HG03439 (cell line): ENCODE data around the gene FAM193A.
"Not testable (repeated sequence)": the region's sequence is repeated elsewhere in the genome, so short reads cannot be mapped to it uniquely, and the experiment has no call there.

Experiments
- ATAC-seq: cut with Tn5 transposase; IDR thresholded peaks from one replicate; pipeline ENCODE4 v1.9.1; 2021; ENCODE audit warnings: mild to moderate bottlenecking, moderate library complexity; ENCODE audit not compliant: unreplicated experiment

Gene FAM193A

GRCh38 chr4:2743518-2744445, 207.3 kb downstream of the FAM193A start:
- ATAC-seq, result no peak

GRCh38 chr4:2744576-2745270, 208.3 kb downstream of the FAM193A start:
- ATAC-seq, result no peak

- ATAC-seq, result no peak
Measured at GRCh38 chr4:2745516-2745915, 209.1 kb downstream of the FAM193A start.

GRCh38 chr4:2745981-2746806, 209.7 kb downstream of the FAM193A start:
- peak; percentile 81 for ATAC-seq

GRCh38 chr4:2746891-2747695, 210.6 kb downstream of the FAM193A start:
- no peak for ATAC-seq

- ATAC-seq, result no peak
Measured at GRCh38 chr4:2750719-2751605, 214.5 kb downstream of the FAM193A start.

- no peak for ATAC-seq
Measured at GRCh38 chr4:2753436-2753835, 217.0 kb downstream of the FAM193A start.

GRCh38 chr4:2754848-2755819, 218.7 kb downstream of the FAM193A start:
- no peak for ATAC-seq

- peak; percentile 67 for ATAC-seq
Measured at GRCh38 chr4:2755821-2756690, 219.6 kb downstream of the FAM193A start, which contains the start of gene TNIP2. Gene TNIP2, minus strand, starts transcription at chr4:2756336. Its CDS starts 47 bp downstream, at chr4:2756289.

- no peak for ATAC-seq
Measured at GRCh38 chr4:2756691-2757350, 220.4 kb downstream of the FAM193A start.

GRCh38 chr4:2757426-2757825, 221.0 kb downstream of the FAM193A start:
- ATAC-seq, result no peak

- ATAC-seq, result no peak
Measured at GRCh38 chr4:2761035-2761923, 224.8 kb downstream of the FAM193A start.

- ATAC-seq, result no peak
Measured at GRCh38 chr4:2762048-2762447, 225.6 kb downstream of the FAM193A start.

GRCh38 chr4:2762486-2763370, 226.3 kb downstream of the FAM193A start:
- ATAC-seq, result not testable (repeated sequence)
